Fibroblast of gingiva (primary cell): Measurements from ENCODE around the gene PIM3.

Source experiments
- DNase-seq: peaks from one replicate; pipeline ENCODE4 v3.0.0-alpha.2; 2011; ENCODE audit warnings: low read depth

The PIM3 gene

GRCh38 chr22:49956418-49956770, 4.2 kb upstream of the PIM3 start:
- DNase-seq = no peak

DNA sequence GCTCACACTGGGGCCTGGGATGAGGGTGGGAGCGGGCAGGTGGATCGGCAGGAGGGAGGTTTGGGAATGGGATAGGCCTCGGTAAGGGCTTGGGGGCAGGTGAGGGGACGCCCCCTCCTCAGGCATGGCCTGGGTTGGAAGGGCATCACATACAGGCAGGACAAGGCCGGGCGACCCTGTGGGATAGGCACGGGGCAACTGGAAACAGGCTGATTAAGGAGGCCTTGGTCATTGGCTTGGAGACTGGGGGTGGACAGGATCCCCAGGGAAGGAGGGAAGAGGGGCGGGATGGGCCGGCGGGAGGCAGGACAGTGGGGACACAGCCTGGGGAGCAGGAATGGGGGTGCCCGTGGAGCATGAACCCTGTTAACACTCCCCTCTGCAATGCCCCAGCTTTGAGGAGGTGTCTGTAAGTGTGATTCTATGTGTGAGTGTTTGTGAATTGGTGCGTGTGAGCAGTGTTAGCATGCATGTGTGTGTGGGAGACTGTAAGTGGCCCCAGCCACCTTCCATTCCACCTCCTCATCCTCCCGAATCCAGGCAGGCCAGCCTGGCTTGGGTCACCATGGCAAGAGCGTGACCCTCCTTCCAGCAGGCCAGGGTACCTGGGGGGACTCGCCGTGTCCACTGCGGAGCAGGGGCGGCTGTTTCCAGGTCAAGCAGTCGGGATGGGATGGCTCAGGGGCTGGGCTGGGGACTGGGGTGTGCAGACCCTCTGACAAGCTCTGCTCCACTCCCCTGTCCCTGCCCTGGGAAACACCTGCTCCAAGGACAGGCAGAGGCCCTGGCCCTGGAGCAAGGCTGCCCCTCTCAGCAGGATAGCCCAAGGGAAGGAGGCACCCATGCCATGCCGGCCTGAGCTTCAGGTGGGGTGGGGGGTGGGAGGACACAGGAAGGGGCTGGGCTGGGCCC, 3.4 kb upstream of the PIM3 start:
- no peak for DNase-seq

- DNase-seq = no peak
Observed at GRCh38 chr22:49957826-49958365, 2.7 kb upstream of the PIM3 start.

- DNase-seq = no peak
Observed at GRCh38 chr22:49958366-49958921, 2.1 kb upstream of the PIM3 start.

DNA sequence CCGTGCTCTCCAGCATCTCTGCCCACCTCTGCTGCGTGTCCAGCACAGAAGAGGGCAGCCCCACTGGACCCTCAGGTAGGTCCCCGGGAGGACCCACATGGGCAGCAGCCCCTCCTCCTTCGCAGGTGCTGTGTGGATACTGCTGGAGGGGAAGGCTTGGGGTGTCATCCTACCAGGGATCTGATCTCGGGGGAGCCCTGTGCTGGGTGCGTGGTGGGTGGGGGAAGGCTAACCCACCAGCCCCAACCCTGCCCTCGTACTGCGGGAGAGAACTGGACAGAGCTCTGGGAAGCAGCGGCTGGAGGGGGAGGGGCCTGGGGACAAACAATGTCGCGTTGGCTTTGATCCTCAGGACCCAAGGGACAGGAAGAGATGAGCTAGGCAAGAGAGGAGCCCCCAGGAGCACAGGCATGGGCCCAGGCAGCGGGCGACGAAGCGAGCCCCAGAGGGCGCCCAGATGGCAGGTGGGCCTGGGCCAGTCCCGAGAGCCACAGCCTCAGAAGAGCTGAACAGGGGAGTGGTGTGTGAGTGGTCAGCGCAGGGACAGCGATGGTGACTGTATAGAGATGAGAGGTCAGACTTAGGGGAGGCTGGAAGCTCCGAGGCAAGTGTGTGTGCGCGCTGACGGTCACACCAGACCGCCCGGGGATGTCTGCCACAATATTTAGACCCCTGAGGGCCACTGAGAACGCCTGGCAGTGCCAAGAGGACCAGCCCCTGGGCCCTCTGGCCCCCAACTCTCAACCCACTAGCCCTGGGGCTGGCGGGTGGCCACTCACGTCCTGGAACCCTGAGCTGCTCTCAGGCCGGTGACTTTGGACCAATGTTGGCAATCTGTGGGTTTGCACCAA, 1.4 kb upstream of the PIM3 start:
- DNase-seq = no peak

DNA sequence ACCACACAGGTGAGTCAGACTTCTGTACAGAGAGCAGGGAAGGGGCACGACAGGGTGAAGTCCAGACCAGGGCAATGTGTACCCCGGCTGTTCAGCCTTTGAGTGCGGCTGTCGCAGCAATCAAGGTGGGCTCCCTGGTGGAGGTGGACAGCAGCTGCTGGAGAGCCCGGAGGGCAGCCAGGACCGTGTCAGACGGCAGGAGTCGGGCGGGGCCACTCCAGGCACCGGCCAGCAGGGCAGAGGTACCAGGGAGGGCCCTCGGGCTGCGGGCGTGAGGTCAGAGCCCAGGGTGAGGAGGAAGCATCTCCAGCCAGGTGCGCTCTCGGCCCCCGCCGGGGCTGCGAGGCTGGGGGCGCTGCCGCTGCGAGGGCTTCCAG, 802 bp upstream of the PIM3 start:
- no peak for DNase-seq

DNA sequence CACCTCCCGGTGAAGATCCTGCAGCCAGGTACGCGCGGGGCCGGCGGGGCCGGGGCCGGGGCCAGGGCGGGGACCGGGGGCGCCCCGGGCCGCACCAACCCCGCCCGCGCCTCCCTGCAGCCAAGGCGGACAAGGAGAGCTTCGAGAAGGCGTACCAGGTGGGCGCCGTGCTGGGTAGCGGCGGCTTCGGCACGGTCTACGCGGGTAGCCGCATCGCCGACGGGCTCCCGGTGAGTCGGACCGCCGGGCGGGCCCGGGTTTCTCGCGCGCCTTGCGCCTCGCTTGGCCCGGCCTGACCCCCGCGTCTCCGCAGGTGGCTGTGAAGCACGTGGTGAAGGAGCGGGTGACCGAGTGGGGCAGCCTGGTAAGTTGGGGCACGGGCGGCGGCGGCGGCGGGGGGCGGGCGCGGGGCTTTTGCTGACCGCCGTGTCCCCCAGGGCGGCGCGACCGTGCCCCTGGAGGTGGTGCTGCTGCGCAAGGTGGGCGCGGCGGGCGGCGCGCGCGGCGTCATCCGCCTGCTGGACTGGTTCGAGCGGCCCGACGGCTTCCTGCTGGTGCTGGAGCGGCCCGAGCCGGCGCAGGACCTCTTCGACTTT, 531 bp downstream of the PIM3 start:
- DNase-seq = peak; percentile 34

- DNase-seq = peak; percentile 24
Observed at GRCh38 chr22:49961601-49962011, 1.0 kb downstream of the PIM3 start.

- peak; percentile 94 for DNase-seq
Observed at GRCh38 chr22:49962012-49962750, 1.6 kb downstream of the PIM3 start.

DNA sequence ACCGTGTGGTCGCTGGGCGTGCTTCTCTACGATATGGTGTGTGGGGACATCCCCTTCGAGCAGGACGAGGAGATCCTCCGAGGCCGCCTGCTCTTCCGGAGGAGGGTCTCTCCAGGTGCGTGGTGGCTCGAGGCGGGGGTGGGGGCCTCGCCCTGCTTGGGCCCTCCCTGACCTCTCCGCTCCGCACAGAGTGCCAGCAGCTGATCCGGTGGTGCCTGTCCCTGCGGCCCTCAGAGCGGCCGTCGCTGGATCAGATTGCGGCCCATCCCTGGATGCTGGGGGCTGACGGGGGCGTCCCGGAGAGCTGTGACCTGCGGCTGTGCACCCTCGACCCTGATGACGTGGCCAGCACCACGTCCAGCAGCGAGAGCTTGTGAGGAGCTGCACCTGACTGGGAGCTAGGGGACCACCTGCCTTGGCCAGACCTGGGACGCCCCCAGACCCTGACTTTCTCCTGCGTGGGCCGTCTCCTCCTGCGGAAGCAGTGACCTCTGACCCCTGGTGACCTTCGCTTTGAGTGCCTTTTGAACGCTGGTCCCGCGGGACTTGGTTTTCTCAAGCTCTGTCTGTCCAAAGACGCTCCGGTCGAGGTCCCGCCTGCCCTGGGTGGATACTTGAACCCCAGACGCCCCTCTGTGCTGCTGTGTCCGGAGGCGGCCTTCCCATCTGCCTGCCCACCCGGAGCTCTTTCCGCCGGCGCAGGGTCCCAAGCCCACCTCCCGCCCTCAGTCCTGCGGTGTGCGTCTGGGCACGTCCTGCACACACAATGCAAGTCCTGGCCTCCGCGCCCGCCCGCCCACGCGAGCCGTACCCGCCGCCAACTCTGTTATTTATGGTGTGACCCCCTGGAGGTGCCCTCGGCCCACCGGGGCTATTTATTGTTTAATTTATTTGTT, 2.4 kb downstream of the PIM3 start:
- no peak for DNase-seq

GRCh38 chr22:49963647-49964026, 3.1 kb downstream of the PIM3 start:
- DNase-seq = no peak

- DNase-seq = no peak
Observed at GRCh38 chr22:49964136-49965090, 3.8 kb downstream of the PIM3 start.

GRCh38 chr22:49965091-49966040, 4.8 kb downstream of the PIM3 start:
- no peak for DNase-seq

DNA sequence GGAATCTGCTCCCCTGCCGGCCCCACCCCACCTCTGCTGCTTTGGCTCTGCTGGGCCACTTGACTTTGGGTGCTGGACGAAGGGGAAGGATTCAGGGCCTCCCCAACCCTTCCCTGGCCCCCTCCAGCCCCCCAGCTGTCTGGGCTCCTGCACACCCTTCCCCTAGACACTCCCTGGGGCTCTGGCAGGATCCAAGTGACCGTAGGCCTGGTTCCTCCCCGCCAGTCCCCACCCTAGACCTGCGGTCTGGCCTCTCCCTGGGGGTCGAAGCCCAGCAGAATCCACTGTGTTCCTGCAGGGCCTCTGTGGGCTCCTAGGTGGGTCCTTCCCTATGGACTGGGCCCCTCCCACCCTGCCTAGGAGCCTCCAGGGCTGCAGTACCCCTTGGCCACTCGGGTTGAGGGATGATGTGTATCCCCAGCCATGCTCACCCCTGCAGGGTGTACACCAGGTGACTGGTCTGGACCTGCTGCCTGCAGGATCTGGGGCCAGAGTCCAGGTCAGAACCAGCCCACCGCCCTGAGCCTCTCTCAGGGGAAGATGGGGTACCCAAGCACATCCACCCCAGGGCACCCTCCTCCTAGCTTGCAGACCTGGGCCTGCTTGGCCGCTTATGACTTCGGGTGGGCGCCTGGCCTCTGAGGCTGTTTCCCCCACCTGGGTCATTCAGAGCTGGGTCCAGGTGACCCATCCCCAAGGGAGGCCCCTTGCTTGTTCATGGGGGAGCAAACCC, 5.6 kb downstream of the PIM3 start:
- no peak for DNase-seq

- peak; percentile 85 for DNase-seq
Observed at GRCh38 chr22:49966774-49967705, 6.5 kb downstream of the PIM3 start.

GRCh38 chr22:49967706-49968208, 7.2 kb downstream of the PIM3 start:
- DNase-seq = peak; percentile 65
